GM21825 (cell line): ENCODE measurements around the gene FER.
A peak's percentile ranks its signal among the peaks of the same experiment; 100 is the strongest.
"Not testable (repeated sequence)": the region's sequence is repeated elsewhere in the genome, so short reads cannot be mapped to it uniquely, and the experiment has no call there.

Experiments used
- ATAC-seq: cut with Tn5 transposase; IDR thresholded peaks from one replicate; pipeline ENCODE4 v1.9.1; 2021; ENCODE audit warnings: mild to moderate bottlenecking, moderate library complexity; ENCODE audit not compliant: unreplicated experiment

FER gene

GRCh38 chr5:108869066-108869465, 121.4 kb downstream of the FER start:
- ATAC-seq: no peak

DNA sequence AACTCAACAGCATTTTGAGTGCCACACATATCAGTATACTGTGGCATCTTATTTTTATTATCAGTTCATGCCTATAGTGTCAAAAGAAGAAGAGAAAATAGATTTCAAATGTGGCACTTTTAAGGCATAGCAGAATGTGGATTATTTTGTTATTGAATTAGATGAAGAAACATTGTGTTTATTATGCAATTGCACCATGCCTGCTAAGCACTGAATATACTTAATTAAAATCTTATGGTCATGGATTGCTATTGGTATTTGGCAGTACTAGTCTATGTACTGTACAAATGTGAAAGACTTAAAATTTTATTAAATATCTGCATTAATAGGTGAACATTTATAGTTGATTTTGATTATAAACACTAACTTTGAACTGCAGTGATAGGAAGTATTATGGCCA, 128.8 kb downstream of the FER start:
- no peak for ATAC-seq

- no peak for ATAC-seq
These were observed 131.1 kb downstream of the FER start for GRCh38 chr5:108878756-108879155.

DNA sequence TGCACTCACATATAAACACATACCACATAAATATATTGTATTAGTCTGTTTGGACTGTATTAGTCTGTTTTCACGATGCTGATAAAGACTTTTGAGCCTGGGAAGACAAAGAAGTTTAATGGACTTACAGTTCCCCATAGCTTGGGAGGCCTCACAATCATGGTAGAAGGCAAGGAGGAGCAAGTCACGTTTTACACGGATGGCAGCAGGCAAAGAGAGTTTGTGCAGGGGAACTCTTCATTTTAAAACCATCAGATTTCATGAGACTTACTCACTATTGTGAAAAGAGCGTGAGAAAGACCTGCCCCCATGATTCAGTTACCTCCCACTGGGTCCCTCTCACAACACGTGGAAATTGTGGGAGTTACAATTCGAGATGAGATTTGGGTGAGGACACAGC, 133.4 kb downstream of the FER start:
- no peak for ATAC-seq

DNA sequence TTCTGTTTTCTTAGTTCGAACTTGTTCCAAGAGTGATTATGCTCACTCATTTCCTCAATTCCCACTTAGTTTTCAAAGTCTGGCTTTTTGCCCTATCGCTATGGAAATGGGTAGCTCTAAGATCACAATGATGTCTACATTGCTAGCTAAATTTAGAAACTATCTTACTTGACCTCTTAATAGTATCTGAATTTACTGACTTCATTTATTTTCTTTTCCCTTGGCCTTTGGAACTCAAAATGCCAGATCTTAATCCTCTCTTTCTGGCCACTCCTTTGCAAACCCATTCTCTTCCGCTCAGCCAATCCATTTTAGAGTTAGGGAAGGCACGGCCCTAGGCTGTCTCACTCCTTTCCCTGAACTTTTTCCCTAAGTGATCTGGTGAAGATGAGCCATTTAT, 137.0 kb downstream of the FER start:
- no peak for ATAC-seq

GRCh38 chr5:108898257-108898656, 150.6 kb downstream of the FER start:
- ATAC-seq: no peak

GRCh38 chr5:108898707-108899106, 151.0 kb downstream of the FER start:
- no peak for ATAC-seq

DNA sequence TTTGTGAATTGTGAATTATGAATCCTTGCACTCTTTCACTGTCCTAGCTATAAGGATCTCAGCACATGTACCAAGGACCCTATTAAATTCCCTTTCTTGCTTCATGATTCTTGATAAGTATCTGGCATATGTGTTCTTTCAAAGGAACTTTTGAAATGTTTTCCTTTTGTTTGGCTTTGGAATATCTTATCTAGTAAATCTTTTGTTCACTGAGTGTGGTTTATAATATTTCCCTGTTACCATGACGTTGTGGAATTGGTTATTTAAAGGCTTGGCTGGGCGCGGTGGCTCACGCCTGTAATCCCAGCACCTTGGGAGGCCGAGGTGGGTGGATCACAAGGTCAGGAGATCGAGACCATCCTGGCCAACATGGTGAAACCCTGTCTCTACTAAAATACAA, 151.5 kb downstream of the FER start:
- not testable (repeated sequence) for ATAC-seq

DNA sequence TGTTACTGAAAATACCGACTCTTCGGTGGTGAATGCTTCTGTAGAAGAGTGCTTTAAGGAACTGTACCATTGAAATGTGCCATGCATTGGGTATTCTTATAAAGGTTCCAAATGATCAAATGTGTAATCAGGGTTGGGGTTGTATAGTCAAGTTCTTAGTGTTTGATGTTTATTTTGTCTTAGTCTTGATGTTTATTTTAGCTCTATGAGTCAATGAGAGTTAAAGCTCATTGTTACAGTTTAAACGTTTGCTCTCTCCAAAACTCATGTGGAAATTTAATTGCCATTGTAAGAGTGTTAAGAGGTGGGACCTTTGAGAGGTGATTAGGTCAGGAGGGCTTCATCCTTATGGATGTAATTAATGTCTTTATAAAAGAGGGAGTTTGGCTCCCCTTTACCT, 153.0 kb downstream of the FER start:
- ATAC-seq: no peak

DNA sequence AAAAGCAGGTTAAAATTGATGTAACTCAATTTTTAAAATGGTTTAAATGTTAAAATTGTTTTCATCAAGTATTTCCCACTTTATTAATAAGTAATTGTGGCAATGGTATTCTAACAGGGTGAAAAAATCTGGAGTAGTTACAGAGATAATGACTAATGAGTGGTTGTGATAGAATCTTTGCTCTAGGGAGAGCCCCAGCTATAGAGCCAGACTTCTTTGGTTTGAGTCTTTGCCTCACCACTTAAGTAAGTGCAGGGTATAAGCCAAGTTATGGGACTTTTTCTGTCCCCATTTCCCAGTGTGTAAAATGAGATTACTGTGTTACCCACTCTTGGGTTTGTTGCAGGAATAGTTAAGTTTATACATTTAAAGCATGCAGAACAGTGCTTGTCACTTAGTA, 158.1 kb downstream of the FER start:
- no peak for ATAC-seq

GRCh38 chr5:108910627-108911026, 162.9 kb downstream of the FER start:
- no peak for ATAC-seq

DNA sequence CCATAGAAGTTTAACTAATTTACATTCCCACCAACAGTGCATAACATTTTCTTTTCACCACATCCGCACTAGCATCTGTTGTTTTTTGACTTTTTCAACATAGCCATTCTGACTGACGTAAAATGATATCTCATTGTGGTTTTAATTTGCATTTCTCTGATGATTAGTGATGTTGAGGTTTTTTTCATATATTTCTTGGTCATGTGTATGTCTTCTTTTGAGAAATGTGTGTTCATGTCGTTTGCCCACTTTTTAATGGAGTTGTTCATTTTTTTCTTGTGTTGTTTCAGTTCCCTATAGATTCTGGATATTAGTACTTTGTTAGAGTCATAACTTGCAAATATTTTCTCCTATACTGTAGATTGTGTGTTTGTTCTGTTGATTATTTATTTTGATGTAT, 163.4 kb downstream of the FER start:
- peak; percentile 73 for ATAC-seq

DNA sequence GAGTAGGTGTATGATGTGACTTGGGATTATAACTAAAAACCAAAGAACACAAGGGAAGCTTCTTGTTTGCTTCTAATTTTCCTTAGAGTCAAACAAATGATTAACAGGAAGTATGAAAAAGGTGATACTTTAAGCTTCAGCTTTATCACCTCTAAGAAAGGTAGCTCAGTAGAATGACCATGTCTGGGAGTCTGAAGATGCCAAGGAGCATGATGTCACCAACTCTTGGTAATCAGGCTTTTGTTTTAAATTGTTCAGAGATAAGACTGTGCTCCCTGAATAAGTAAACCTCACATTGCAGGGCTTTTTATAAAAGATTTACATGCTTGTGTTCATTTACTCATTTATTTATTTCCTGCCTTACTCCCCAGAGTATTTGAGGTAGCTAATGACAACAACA, 169.9 kb downstream of the FER start:
- ATAC-seq: no peak

GRCh38 chr5:108919591-108920326, 172.1 kb downstream of the FER start:
- peak; percentile 50 for ATAC-seq

DNA sequence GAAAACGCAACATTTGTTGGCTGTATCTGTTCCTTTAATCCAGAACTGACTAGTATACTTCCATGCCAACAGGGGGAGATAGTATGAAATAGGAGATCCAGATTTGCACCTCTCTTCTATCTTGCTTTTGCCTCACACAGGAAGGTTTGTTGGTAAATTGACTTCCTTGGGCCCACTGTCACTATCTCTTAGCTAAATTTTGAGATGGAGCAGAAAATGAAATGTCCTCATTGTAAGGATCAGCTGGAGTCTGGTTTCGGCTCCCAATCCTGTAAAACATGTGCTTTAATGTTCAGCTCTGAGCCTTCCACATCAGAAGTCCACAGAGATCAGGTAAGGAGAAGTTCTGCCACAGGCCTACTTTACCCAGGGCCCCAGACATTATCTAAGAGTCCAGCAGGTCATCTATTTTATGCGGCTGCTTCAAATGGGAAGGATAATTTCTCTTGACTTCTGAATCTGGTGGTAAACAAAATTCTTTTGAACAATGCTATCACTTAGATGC, 176.8 kb downstream of the FER start:
- ATAC-seq: no peak

GRCh38 chr5:108925073-108925472, 177.4 kb downstream of the FER start:
- no peak for ATAC-seq

- ATAC-seq: no peak
These were observed 182.4 kb downstream of the FER start for GRCh38 chr5:108930107-108930506.

DNA sequence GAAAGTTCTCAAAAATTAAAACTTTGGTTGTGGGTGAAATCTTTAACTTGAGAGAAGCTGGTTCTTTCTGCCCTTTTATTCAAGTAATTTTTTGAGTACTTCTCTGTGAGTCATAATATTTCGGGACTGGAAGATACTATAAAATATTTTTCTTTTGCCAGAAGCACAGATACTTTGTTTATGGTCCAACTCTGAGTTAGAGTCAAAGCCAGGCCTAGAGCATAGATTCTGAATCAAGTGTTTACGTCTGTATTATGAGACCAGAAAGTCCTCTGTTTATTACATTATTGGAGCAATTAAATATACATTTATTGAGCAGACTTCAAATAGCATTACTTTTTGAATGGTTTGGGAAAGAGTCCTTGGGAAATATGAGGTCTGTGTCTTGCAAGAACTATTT, 187.9 kb downstream of the FER start:
- no peak for ATAC-seq

GRCh38 chr5:108937221-108937620, 189.5 kb downstream of the FER start:
- ATAC-seq: no peak

GRCh38 chr5:108940506-108940905, 192.8 kb downstream of the FER start:
- ATAC-seq: no peak

DNA sequence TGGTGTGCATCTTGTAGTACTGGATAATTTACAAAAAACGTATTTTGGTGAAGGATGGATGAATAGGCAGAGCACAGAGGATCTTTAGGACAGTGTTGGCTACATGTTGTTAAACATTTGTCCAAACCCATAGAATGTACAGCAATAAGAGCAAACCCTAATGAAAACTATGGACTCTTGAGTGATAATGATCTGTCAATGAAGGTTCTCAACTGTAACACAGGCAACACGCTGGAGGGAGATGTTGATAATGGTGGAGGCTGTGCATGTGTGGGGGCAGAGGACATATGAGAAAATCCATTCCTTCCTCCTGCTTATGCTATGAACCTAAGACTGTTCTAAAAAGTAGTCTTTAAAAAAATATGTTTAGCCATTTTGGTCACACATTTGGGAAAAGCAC, 194.0 kb downstream of the FER start:
- no peak for ATAC-seq

GRCh38 chr5:108942701-108943100, 195.0 kb downstream of the FER start:
- ATAC-seq: no peak

DNA sequence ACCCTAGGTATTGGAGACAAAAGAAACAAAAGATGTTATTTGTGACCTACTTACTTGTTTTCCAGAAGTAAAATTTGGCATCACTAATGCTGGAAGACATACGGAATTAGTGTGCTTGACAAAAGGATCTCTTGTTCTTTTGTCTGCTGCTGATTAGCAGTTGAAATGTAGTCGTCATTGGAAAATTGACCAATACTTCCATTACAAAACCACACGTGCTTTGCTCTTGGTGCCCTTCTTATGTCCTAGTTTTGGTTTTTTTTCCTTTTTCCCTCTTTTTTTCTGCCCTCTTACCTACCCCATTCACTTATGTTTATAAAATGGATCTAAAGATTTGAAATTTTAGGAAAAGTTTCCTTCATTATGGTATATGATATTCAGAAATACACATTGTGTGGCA, 197.4 kb downstream of the FER start:
- ATAC-seq: no peak
